Measurements from ENCODE around the gene MINAR2. TPM values are rescaled to one million over a fixed set of nuclear protein-coding genes. Genes with fewer than 3 reads are reported as not detected.

The MINAR2 gene
- total RNA-seq, 1 donor from 2014 or later: 0.34 TPM

DNA sequence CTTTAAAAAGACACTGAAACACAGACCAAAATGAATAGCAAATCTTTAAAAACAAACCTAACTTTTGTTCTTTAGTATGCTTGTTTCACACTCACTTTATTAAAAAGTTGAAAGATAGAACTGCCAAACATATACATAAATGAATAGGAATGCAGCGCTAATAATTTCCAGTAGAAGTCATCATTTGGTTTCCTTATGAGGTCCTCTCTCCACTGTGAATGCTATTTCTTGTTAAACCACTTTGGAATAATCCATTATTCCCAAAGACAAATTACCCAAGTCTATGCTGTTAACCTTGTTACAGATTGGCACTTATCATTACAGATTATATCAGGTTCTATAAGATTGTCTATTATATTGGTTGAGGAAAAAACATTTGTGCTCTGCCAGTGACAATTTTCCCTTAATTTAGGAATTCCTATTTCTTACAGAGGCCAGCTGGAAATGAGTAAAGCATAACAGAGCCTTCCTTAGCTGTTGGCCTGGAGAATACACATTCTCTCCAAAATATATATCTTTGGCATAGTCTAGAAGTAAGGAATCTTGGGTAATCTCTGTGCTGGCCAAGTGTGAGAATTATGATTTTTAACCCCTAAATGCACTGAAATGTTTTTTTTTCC is 29.3 kb upstream of the MINAR2 start:
- H3K27ac Mint-ChIP-seq (ENCODE audit: unreplicated experiment): no peak overlapping the region

DNA sequence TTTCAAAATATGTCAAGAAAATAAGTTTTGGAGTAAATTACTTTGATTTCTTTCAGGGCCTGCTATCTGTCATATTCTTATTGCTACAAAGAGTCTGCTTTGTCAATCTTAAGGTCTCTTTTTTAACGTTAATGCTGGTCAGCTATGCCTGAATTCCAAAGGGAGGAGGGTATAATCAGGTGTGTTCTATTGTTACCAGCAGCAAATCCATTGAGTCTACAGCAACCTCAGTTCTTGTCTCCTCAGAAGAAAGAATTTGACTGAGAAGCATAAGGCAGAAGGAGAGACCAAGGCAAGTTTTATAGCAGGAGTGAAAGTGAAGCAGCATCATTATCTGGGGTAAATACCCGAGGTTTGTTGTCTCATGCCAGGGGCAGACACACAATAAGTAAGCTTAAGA is 23.7 kb upstream of the MINAR2 start:
- Mint-ChIP-seq H3K36me3 (ENCODE audit: unreplicated experiment) (no peaks in the 10 kb centered on the region), H3K27me3 (ENCODE audit: unreplicated experiment) (no peaks in the 10 kb centered on the region), H3K4me3 (ENCODE audit: unreplicated experiment) (no peak overlapping the region), H3K9me3 (ENCODE audit: unreplicated experiment) (no peaks in the 10 kb centered on the region), H3K27ac (ENCODE audit: unreplicated experiment) (no peak overlapping the region), H3K4me1 (ENCODE audit: low read depth, unreplicated experiment) (peaks cover 4% of the 10 kb centered on the region)
- DNase-seq: no peak
- TF ChIP-seq, protein P1, sequence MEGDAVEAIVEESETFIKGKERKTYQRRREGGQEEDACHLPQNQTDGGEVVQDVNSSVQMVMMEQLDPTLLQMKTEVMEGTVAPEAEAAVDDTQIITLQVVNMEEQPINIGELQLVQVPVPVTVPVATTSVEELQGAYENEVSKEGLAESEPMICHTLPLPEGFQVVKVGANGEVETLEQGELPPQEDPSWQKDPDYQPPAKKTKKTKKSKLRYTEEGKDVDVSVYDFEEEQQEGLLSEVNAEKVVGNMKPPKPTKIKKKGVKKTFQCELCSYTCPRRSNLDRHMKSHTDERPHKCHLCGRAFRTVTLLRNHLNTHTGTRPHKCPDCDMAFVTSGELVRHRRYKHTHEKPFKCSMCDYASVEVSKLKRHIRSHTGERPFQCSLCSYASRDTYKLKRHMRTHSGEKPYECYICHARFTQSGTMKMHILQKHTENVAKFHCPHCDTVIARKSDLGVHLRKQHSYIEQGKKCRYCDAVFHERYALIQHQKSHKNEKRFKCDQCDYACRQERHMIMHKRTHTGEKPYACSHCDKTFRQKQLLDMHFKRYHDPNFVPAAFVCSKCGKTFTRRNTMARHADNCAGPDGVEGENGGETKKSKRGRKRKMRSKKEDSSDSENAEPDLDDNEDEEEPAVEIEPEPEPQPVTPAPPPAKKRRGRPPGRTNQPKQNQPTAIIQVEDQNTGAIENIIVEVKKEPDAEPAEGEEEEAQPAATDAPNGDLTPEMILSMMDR (IDR thresholded peaks at IDR 0.05; ENCODE audit: partially characterized antibody, unreplicated experiment): no peak

More for the DNA sequence above, 29.3 kb upstream of the MINAR2 start:
- no peaks in the 10 kb centered on the region for H3K36me3 Mint-ChIP-seq (ENCODE audit: unreplicated experiment)
- H3K4me1 Mint-ChIP-seq (ENCODE audit: low read depth, unreplicated experiment): no peaks in the 10 kb centered on the region
- H3K4me3 Mint-ChIP-seq (ENCODE audit: unreplicated experiment): no peak overlapping the region
- no peaks in the 10 kb centered on the region for H3K27me3 Mint-ChIP-seq (ENCODE audit: unreplicated experiment)
- H3K9me3 Mint-ChIP-seq (ENCODE audit: unreplicated experiment): no peaks in the 10 kb centered on the region
- TF ChIP-seq, protein P1 (IDR thresholded peaks at IDR 0.05; ENCODE audit: partially characterized antibody, unreplicated experiment): no peak
- DNase-seq: no peak

DNA sequence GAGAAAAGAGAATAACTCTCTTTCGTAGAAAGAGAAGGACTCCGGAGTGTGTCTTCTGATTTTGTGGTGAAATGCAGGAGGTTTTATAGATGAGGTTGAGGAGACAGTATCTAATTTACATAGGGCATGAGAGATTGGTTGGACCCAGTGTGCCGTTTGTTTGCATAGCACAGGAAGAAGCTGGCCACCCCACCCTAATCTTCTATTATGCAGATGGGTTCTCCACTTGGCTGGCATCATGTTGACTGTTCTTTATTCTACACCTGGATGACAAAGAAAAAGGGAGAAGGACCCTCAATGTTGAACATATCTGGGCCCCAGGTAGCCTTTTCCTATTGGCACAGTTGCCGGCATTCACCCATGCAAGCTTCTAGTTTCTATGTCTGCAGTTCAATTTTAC is 23.2 kb upstream of the MINAR2 start:
- Mint-ChIP-seq H3K27ac (ENCODE audit: unreplicated experiment) (no peak overlapping the region), H3K27me3 (ENCODE audit: unreplicated experiment) (no peaks in the 10 kb centered on the region), H3K4me1 (ENCODE audit: low read depth, unreplicated experiment) (peaks cover 4% of the 10 kb centered on the region), H3K4me3 (ENCODE audit: unreplicated experiment) (no peak overlapping the region), H3K36me3 (ENCODE audit: unreplicated experiment) (no peaks in the 10 kb centered on the region), H3K9me3 (ENCODE audit: unreplicated experiment) (no peaks in the 10 kb centered on the region)
- TF ChIP-seq, protein P1 (IDR thresholded peaks at IDR 0.05; ENCODE audit: partially characterized antibody, unreplicated experiment): no peak
- DNase-seq: no peak

DNA sequence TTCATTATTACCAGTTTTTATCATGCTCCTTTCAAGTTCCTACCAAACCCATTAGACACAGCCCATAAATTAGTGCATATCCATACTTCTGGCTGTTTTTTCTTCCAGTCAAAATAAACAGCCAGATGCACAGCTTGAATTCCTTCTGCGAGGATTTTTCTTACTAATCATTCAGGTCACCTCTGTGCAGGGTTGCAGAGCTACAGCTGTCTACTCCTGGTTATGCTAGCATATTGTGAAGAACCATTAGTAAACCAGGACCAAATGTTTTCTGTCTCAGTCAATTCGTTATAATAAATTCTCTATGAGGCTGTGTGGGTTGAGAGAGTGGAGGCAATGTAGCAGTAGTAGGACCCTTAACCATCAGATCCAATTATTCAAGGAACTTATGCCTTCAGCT is 8.1 kb upstream of the MINAR2 start:
- no peak overlapping the region for H3K4me3 Mint-ChIP-seq (ENCODE audit: unreplicated experiment)
- no peak for DNase-seq
- peaks cover 4% of the 10 kb centered on the region for H3K4me1 Mint-ChIP-seq (ENCODE audit: low read depth, unreplicated experiment)
- TF ChIP-seq, protein P1 (IDR thresholded peaks at IDR 0.05; ENCODE audit: partially characterized antibody, unreplicated experiment): no peak
- H3K27ac Mint-ChIP-seq (ENCODE audit: unreplicated experiment): no peak overlapping the region
- no peaks in the 10 kb centered on the region for H3K9me3 Mint-ChIP-seq (ENCODE audit: unreplicated experiment)
- H3K27me3 Mint-ChIP-seq (ENCODE audit: unreplicated experiment): no peaks in the 10 kb centered on the region
- no peaks in the 10 kb centered on the region for H3K36me3 Mint-ChIP-seq (ENCODE audit: unreplicated experiment)

DNA sequence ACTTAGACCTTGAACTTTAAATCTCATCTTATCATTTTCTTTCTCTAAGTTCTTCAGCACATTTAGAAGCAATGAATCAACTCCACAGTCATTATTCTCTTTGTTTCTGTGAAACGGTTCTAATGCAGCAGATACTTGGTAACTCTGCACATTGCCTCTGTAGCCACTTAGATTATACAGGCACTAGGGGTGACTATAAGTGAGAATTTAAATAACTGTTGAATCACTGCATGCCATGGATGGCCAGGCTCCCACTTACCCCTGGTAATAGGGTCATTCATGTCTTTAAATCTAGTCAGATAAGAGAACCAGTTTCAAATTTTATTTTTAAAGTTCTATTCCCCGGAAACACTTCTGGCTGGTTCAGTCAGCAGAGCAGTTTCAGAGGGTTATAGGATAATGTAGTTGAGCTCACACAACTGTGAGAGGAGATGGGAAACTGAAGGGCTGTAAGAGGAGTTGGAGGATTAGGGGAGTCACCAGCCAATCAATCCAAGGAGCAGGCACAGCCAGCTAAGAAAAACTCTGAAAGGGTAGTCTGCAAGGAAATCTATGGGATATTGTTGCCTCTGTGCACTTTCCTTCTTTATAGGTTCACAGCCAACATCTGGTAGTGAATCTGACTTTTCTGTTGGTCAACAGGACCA is 4.2 kb upstream of the MINAR2 start:
- no peaks in the 10 kb centered on the region for H3K9me3 Mint-ChIP-seq (ENCODE audit: unreplicated experiment)
- no peak for DNase-seq
- no peaks in the 10 kb centered on the region for H3K36me3 Mint-ChIP-seq (ENCODE audit: unreplicated experiment)
- H3K4me3 Mint-ChIP-seq (ENCODE audit: unreplicated experiment): no peak overlapping the region
- peaks cover 11% of the 10 kb centered on the region for H3K4me1 Mint-ChIP-seq (ENCODE audit: low read depth, unreplicated experiment)
- H3K27me3 Mint-ChIP-seq (ENCODE audit: unreplicated experiment): no peaks in the 10 kb centered on the region
- TF ChIP-seq, protein P1 (IDR thresholded peaks at IDR 0.05; ENCODE audit: partially characterized antibody, unreplicated experiment): no peak
- no peak overlapping the region for H3K27ac Mint-ChIP-seq (ENCODE audit: unreplicated experiment)
